HG03103 (cell line): Measurements from ENCODE around the gene AP3S2.
"Not testable (repeated sequence)": the region's sequence is repeated elsewhere in the genome, so short reads cannot be mapped to it uniquely, and the experiment has no call there.

Source experiments
- ATAC-seq: cut with Tn5 transposase; IDR thresholded peaks from one replicate; pipeline ENCODE4 v1.9.1; 2021; ENCODE audit warnings: low read depth; ENCODE audit not compliant: unreplicated experiment

The AP3S2 gene

DNA sequence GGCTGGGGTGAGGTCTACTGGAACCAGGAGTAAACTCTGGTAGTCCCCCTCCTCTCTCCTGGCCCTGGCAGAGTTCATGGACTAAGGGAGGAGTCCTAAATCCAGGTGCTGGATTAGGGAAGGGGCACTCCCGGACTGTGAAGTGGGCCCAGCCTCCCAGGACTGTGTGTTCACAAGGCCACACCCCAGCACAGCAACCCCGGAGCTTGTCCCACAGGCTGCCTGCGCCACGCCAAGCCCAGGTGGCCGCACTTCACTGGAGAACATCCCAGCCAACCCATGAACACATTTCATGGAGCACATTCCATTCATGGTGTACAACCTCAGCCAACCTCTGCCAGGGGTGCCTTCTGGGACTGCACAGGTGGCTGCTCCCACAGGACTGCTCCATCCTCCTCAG, 10.7 kb upstream of the AP3S2 start:
- no peak for ATAC-seq

DNA sequence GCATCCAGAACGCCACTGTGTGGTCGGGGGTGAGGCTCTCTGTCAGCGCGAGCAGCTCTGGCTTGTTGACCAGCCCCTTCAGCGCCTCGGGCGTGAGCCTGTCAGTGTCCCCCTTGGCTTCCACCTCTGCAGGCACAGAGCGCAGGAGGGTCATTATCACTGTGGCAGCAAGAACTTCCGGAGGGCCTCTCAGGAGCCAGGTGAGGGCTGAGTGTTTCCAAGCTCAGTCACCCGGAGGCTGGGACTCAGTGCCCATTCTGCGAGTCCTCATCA, 10.0 kb upstream of the AP3S2 start:
- no peak for ATAC-seq

- no peak for ATAC-seq
Observed at GRCh38 chr15:89903015-89903857, 9.4 kb upstream of the AP3S2 start.

GRCh38 chr15:89900849-89901248, 7.1 kb upstream of the AP3S2 start:
- ATAC-seq = no peak

DNA sequence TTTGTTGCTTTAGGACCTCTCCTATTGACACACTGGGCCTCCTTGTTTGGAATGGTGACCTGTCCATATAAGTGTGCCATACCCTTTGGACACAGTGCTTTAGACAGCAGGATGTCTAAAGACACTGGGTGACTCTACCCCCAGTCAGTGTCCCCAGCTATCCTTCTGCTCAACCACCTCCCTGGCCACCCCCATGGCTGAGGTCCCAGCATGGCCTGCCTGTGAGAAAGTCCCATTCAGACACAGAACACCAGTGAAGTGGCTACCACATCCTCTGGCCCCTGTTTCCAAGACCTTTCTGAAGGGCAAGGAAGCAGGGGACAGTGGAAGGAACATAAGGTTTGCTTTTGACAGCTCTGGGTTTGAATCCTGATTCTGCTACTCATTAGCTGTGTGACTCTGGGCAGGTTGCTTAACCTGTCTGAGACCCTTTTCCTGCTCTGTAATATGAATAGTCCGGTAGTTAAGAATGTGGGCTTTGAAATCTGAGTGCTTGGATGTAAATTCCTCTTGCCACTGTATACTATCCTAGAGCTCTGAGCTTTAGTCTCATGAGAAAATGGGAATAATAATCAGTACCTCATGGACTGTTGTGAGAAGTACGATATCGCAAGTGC, 6.3 kb upstream of the AP3S2 start:
- ATAC-seq = no peak

GRCh38 chr15:89899295-89899945, 5.6 kb upstream of the AP3S2 start:
- no peak for ATAC-seq

- peak; percentile 47 for ATAC-seq
Observed at GRCh38 chr15:89898614-89899294, 5.0 kb upstream of the AP3S2 start.

- no peak for ATAC-seq
Observed at GRCh38 chr15:89898146-89898545, 4.4 kb upstream of the AP3S2 start.

- ATAC-seq = no peak
Observed at GRCh38 chr15:89893027-89893426, 767 bp downstream of the AP3S2 start.

GRCh38 chr15:89888214-89888804, 5.5 kb downstream of the AP3S2 start:
- no peak for ATAC-seq

DNA sequence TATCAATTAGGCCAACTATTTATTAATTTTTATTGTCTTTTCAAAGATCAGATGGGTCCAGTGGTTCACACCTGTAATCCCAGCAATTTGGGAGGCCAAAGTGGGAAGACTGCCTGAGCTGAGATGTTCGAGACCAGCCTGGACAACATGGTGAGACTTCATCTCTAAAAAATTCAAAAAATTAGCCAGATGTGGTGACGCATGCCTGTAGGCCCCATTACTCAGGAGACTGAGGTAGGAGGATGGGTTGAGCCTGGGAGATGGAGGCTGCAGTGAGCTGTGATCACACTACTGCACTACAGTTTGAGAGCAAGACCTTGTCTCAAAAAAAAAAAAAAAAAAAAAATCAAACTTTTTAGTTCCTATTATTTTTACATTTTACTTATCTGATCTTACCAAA, 8.2 kb downstream of the AP3S2 start:
- ATAC-seq = no peak

DNA sequence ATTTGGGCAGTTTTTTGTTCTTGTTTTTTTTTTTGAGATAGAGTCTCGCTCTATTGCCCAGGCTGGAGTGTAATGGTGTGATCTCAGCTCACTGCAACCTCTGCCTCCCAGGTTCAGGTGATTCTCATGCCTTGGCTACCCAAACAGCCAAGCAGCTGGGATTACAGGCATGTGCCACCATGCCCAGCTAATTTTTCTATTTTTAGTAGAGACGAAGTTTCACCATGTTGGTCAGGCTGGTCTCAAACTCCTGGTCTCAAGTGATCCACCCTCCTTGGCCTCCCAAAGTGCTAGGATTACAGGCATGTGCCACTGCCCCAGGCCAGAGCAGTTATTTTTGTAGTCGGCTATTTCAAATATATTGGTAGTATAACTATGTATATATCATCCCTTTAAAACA, 8.6 kb downstream of the AP3S2 start:
- ATAC-seq = not testable (repeated sequence)

- no peak for ATAC-seq
Observed at GRCh38 chr15:89883518-89883917, 10.3 kb downstream of the AP3S2 start.

GRCh38 chr15:89880727-89881126, 13.1 kb downstream of the AP3S2 start:
- ATAC-seq = no peak

- ATAC-seq = no peak
Observed at GRCh38 chr15:89878323-89878722, 15.5 kb downstream of the AP3S2 start.

- ATAC-seq = no peak
Observed at GRCh38 chr15:89877083-89877425, 16.7 kb downstream of the AP3S2 start.

- no peak for ATAC-seq
Observed at GRCh38 chr15:89876396-89877082, 17.3 kb downstream of the AP3S2 start.

DNA sequence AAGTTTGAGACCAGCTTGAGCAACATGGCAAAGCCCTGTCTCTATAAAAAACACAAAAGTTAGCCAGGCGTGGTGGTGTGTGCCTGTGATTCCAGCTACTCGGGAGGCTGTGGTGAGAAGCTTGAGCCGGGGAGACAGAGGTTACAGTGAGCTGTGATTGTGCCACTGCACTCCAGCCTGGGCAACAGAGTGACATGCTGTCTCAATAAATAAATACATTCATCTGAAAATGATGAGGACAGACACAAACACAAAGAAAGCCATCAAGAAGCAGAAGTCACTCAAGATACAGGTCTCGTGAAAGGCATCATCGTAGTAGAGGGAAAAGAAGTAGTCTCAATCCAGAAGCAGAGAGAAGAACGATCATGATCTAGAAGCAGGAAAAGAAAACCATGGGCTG, 18.1 kb downstream of the AP3S2 start:
- ATAC-seq = no peak

GRCh38 chr15:89874926-89875564, 18.7 kb downstream of the AP3S2 start:
- peak; percentile 60 for ATAC-seq

GRCh38 chr15:89870688-89871288, 23.0 kb downstream of the AP3S2 start:
- ATAC-seq = no peak
